ENCODE results near the gene ZFP36L1.

ZFP36L1 gene

DNA sequence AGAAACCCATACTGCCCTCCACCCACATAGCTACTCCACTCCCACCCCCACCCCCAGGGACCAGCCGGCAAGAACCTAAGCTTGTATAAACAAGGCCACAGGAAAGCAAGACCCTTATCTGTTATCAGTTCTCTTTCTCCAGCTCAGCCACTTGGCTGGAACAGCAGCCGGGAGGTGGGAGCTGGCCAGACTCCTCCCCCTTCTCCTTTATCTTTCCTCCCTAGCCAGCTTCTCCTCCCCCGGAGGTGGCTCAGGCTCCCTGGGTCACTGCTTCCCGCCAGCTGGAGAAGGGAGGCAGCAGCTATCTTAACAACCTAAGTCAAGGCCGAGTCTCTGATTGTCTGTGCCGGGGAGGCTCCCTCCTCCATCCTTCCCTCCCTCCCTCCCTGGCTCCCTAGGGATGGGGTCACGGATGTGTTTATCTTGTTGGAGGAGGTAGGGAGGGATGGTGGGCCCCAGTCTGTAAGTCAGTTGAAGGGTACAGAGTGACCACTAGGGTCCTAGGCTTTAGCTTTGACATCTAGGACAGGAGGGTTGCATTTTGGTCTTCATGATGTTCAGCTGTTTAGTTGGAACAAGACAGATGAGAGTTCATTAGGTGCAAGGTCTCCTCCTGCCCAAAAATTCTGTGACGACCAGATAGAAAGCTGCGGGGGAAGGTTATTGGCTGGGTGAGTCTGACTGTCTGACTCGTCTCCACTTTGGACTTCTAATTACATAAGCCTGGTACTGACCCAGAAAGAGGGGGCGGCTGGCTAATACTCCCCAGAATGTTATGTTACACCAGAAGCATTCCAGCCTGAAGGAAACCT, 29.7 kb downstream of the ZFP36L1 start:
- DNase-seq (ENCODE audit: low read depth): no peak

DNA sequence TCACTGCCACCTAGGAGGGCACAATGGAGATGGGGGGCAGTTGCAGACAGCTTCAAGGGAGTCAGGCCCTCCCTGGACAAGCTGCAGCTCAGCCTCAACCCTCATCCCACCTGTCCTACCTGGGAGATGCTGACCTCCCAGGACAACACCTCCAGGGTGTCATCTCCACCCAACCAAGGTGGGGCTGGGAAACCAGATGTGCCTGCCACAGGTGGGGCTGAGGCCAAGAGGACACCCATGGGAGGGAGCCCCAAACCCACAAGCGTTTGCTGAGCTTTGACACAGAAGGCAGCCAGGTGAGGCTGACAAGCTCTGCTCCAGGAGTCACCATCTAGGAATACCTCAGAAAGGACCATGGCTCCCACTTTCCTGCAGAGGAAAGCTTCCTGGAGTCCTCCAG, 31.5 kb downstream of the ZFP36L1 start:
- no peak for DNase-seq (ENCODE audit: low read depth)

DNA sequence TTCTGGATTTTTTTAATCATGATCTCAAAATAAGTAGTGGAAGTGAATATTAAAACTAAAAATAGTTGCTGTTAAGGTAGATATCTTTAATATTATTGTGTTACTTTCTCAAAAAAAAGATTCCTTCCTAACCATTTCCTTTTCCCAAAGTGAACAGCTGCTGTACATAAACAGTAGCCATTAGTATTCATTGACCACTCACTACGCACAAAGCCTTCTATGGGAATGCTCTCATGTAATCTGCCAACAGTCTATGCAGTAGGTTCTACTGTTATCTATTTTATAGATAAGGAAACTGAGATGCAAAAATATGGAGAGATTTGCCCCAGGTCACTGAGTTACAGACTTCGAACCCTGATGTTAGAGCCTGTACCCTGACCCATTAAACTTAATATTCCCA, 32.1 kb downstream of the ZFP36L1 start:
- DNase-seq (ENCODE audit: low read depth): no peak

- no peak for DNase-seq (ENCODE audit: low read depth)
These were observed 32.9 kb downstream of the ZFP36L1 start for GRCh38 chr14:68759937-68760336.

DNA sequence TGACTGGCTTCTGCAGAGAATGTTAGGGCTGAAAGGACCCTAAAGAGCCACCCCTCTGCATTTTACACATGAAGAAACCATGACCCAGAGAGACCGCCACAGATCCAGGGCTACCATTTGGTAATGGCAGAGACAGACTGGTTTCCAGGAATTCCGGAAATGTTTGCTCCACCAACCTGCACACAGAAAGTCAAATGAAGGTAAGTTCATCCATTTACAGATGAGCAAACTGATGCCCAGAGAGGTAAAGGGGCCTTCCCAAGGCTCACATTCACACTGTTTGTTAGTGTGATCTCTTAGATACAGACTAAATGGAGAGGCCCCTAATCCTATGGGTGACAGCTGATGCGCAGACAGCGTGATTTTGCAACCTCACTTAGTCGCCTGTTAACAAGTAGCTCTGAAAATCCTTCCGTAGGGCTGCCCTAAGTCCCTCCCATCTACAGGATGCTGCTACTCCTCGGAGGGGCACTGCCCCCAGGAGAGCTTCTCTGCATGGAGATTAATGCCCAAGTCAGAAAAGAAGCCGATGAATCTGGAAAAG, 33.8 kb downstream of the ZFP36L1 start:
- no peak for DNase-seq (ENCODE audit: low read depth)

DNA sequence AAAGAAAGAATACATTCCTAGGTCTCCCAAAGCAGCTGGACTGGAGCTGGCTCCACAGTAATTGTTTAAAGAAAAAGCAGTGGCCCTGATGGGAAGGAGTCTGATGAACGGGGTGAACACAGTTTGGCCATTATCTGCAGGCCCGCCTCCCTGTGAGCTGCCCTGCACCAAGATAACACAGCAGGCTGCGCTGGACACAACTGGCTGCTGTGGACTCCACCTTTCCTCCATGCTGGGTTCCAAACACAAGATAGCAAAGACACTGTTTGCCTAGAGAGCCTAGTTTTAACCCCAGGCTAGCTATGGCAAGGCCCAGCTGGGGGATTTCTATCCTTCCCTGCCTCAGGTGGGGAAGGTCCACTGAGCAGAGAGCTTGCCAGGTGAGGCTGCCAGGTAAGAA, 34.6 kb downstream of the ZFP36L1 start:
- DNase-seq (ENCODE audit: low read depth): no peak

DNA sequence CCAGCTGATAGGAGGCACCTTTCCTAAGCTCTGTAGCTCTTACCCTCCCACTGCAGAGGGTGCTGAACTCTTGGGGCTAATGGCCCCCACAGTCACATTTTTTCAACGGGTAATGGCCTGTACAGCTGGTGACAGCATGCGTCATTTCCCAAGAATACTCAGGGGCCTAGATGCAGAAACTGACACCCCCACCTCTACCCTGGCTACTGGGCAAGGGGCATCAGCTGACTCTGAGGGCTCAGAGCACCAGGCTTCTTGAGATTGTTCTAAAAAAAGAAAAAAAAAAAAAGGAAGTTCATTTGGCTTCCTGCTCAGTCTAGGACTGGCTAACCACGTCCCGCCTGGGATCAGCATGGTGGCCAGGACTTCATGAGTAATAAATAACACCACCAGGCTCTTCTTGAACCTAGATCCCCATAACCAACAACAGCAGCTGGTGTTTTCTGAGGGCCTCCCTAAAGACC, 35.2 kb downstream of the ZFP36L1 start:
- no peak for DNase-seq (ENCODE audit: low read depth)

- DNase-seq (ENCODE audit: low read depth): no peak
These were observed 36.1 kb downstream of the ZFP36L1 start for GRCh38 chr14:68756734-68757133.

GRCh38 chr14:68756000-68756481, 36.8 kb downstream of the ZFP36L1 start:
- DNase-seq (ENCODE audit: low read depth): no peak

DNA sequence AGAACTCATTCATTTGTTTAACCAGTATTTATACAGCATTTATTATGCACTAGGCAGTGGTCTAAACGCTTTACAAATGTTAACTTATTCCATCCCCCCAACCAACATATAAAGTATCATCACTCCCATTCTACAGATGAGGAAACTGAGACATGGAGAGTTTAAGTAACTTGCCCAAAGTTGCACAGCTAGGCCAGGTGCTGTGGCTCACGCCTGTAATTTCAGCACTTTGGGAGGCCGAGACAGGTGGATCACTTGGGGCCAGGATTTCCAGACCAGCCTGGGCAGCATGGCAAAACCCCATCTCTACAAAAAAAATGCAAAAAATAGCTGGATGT, 37.9 kb downstream of the ZFP36L1 start:
- no peak for DNase-seq (ENCODE audit: low read depth)

DNA sequence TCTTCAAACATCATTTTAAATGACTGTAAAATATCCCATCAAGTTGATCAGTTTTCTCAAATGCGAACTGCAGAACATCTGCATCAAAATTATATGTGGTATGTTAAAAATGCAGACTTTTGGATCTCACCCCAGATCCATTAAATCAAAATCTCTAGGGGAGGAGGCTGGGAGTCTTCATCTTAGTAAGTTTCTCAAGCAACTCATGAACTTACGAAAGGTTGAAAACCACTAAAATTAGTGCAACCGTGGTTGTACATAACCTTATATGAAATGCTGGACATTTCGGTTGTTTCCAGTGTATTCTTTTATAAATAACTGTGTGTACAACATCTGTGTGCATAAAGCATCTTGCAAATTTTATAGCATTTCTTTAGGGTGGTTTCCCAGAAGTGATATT, 39.2 kb downstream of the ZFP36L1 start:
- DNase-seq (ENCODE audit: low read depth): no peak

GRCh38 chr14:68752271-68753006, 40.4 kb downstream of the ZFP36L1 start:
- no peak for DNase-seq (ENCODE audit: low read depth)

GRCh38 chr14:68749487-68750475, 43.1 kb downstream of the ZFP36L1 start:
- no peak for DNase-seq (ENCODE audit: low read depth)

DNA sequence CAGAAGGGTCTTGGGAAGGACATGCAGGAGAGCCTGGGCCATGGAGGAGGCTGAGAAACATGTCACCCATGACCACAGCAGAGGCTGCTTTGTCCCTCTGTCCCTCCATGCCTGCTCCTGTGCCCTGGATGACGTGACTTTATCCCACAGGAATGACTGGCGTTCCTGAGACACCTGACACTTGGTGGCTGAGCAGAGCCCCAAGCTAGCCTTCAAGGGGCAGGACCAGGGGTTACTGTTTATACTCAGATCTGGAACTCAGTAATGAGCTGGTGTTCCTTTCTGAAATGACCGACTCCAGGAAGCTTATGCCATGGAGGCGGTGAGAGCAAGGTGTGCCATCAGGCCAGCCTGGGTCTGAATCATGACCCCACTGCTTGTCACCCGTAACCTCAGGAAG, 44.2 kb downstream of the ZFP36L1 start:
- DNase-seq (ENCODE audit: low read depth): no peak

DNA sequence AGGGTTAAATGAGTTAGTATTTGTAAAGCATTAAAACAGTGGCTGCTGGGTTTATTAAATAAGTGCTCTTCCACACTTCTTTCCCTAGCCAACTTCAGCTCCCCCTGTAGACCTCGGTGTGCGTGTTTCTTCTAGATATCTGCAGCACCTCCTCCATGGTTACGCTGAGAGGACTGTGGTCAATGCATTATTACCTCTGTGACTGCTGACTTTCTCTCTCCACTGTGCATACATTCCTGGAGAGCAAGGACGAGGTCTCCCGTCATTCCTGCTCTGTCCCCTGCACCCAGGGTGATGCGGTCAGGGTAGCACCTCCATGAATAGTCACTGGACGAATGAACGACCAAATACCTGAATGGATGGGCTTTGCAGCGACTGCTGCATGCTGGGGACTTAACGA, 44.6 kb downstream of the ZFP36L1 start:
- DNase-seq (ENCODE audit: low read depth): no peak

DNA sequence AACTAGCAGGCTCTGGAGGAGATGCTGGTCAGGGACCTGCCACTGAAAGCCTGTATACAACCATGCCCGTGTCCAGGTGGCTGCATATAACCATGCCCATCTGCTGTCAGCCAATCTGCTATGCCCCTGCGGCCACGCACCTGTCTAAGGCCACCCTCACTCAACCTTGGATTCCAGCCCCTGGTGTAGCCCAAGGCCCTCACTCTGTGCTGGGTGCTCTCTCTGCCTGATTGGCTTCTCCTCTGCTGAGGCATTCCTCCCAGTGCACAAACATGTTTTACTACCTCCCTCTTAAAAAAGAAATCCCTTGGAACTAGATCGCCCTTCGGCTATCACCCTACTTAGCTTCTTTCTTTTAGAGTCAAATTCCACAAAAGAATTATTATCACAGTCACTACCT, 45.5 kb downstream of the ZFP36L1 start:
- no peak for DNase-seq (ENCODE audit: low read depth)

DNA sequence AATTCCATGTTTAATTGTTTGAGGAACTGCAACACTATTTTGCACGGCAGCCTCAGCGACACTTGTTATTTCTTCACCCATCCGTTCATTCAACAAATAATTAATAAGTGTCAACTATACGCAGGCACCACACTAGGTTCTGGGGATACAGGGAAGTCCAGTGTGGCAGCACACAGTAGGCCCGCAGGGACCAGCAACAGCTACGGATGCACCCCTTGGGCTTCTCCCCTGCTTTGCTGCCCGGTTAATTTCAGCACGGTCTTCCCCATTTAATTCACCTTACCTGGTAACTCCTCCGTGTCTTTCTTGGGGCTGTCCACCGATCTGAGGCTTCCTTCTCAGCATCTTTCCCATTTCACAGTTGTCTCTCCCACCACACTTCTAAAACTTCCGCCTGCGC, 48.3 kb downstream of the ZFP36L1 start:
- no peak for DNase-seq (ENCODE audit: low read depth)

DNA sequence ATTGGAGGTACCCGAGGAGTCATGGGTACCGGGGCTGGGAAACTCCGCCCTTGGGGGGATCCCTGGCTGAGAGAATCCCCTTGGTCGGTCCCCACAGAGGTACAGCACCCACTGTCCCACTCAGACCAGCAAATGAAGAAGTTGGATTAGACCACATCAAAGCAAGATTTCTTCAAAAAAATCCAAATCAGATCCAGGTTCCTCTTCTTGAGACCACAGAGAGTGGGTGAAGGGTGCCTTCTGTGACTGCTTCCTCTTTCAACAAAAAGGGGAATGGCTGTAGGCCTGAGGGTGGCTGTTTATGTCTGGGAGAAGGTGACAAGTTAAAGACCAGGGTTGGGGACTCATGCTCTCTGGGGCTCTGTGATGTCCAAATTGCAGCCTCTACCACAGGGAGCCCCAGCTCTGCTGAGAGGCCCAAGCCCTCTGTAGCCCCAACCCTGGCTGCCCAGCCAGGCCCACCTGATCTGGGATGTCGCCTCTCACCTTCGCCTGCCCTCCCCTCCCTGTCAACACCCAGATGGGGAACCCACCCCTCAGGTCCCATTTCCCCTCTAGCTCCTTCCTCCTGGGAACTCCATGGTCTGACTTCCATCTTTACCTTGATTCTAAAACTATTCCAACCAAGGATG, 50.9 kb downstream of the ZFP36L1 start:
- DNase-seq (ENCODE audit: low read depth): no peak

DNA sequence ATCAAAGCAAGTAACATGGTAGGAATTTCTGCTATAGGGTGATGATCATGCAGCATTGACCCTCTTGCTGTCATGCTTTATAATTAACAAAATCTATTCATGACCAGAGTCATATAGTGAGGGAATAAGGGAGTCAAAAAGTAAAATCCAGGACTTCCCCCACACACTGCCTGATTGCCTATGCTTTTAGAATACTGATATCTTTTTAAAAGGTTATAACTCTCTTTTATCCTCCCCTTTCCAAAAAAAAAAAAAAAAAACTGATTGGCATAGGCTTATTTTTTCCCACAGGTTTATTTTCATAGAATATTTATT, 51.4 kb downstream of the ZFP36L1 start:
- DNase-seq (ENCODE audit: low read depth): no peak

- no peak for DNase-seq (ENCODE audit: low read depth)
These were observed 51.9 kb downstream of the ZFP36L1 start for GRCh38 chr14:68740788-68741476.

DNA sequence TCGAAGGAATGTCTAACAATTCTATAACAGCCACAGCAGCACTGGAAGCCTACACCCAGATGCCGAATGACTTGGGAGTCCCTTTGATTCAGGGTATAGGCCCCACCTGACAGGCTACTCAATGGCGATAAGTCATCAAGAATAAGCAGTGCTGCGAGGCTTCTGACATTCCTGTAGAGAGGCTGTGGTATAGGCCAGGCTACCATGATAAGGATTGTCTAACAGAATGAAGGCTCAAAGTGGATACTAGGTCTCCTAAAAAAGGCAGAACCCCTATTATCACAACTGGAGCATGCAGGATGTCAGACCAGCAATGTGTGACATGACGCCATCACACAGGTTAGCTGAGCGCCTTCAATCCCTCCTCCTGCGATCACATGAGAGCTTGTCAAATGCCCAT, 53.2 kb downstream of the ZFP36L1 start:
- DNase-seq (ENCODE audit: low read depth): no peak
